DOHH2 (cell line): Measurements from ENCODE around the gene SSUH2.

Experiments used
- CTCF ChIP-seq: fragments of 200-600 bp; sonication (generic); IDR thresholded peaks from one replicate; pipeline ENCODE4 v1.5.1; 2014; ENCODE audit warnings: antibody characterized with exemption, mild to moderate bottlenecking, low read depth, low read length; ENCODE audit not compliant: poor library complexity, severe bottlenecking
- EZH2phosphoT487 ChIP-seq: fragments of 200-600 bp; sonication (generic); IDR thresholded peaks from 2 replicates; pipeline ENCODE4 v1.6.1; 2017; ENCODE audit warnings: borderline replicate concordance, mild to moderate bottlenecking, antibody characterized with exemption, low read length, moderate library complexity, mixed read lengths

- TF ChIP-seq CTCF (no peak), EZH2phosphoT487 (no peak)
These were observed 63.2 kb downstream of the SSUH2 start for GRCh38 chr3:8581373-8581772.
